Fibroblast of skin of abdomen (primary cell): Measurements from ENCODE around the gene PITPNM1.

ENCODE experiments used
- DNase-seq: peaks from one replicate; pipeline ENCODE4 v3.0.0-alpha.2; 2013

Gene PITPNM1

GRCh38 chr11:67463680-67464410 is 41.3 kb downstream of the PITPNM1 start:
- no peak for DNase-seq

- DNase-seq, result no peak
These were observed 42.0 kb downstream of the PITPNM1 start for GRCh38 chr11:67463186-67463585.

GRCh38 chr11:67458266-67458665 is 46.9 kb downstream of the PITPNM1 start:
- no peak for DNase-seq

- DNase-seq, result no peak
These were observed 47.7 kb downstream of the PITPNM1 start for GRCh38 chr11:67457453-67457852.

GRCh38 chr11:67456068-67456705 is 49.0 kb downstream of the PITPNM1 start:
- no peak for DNase-seq

- no peak for DNase-seq
These were observed 50.1 kb downstream of the PITPNM1 start, which contains the start of gene CABP4 for GRCh38 chr11:67455054-67455453. Gene CABP4, plus strand, starts transcription at chr11:67455354. Its CDS starts 70 bp downstream, at chr11:67455424.

- DNase-seq, result no peak
These were observed 51.1 kb downstream of the PITPNM1 start for GRCh38 chr11:67453816-67454732.

GRCh38 chr11:67452141-67452952 is 52.8 kb downstream of the PITPNM1 start, which contains the start of gene GPR152:
Gene GPR152, minus strand, starts transcription at chr11:67452729. Its CDS starts 5 bp downstream, at chr11:67452724.
- DNase-seq, result no peak

- no peak for DNase-seq
These were observed 53.5 kb downstream of the PITPNM1 start for GRCh38 chr11:67451658-67451976.

GRCh38 chr11:67450796-67451657 is 54.1 kb downstream of the PITPNM1 start:
- DNase-seq, result no peak

- no peak for DNase-seq
These were observed 55.9 kb downstream of the PITPNM1 start for GRCh38 chr11:67449116-67449844.

GRCh38 chr11:67448220-67448609 is 56.9 kb downstream of the PITPNM1 start:
- DNase-seq, result no peak

- DNase-seq, result no peak
These were observed 59.6 kb downstream of the PITPNM1 start for GRCh38 chr11:67445515-67445914.

GRCh38 chr11:67442504-67443404 is 62.4 kb downstream of the PITPNM1 start:
- no peak for DNase-seq
